DMS153 treated with DMSO at 0.1 percent for 48 hours (cell line): Measurements from ENCODE around the gene GNA15.
"Not testable (repeated sequence)": the region's sequence is repeated elsewhere in the genome, so short reads cannot be mapped to it uniquely, and the experiment has no call there.

Source experiments
- DNase-seq: peaks from one replicate; lab custom pipeline; 2025; ENCODE audit not compliant: unreplicated experiment; lab: John Stamatoyannopoulos, UW

The GNA15 gene, protein sequence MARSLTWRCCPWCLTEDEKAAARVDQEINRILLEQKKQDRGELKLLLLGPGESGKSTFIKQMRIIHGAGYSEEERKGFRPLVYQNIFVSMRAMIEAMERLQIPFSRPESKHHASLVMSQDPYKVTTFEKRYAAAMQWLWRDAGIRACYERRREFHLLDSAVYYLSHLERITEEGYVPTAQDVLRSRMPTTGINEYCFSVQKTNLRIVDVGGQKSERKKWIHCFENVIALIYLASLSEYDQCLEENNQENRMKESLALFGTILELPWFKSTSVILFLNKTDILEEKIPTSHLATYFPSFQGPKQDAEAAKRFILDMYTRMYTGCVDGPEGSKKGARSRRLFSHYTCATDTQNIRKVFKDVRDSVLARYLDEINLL

DNA sequence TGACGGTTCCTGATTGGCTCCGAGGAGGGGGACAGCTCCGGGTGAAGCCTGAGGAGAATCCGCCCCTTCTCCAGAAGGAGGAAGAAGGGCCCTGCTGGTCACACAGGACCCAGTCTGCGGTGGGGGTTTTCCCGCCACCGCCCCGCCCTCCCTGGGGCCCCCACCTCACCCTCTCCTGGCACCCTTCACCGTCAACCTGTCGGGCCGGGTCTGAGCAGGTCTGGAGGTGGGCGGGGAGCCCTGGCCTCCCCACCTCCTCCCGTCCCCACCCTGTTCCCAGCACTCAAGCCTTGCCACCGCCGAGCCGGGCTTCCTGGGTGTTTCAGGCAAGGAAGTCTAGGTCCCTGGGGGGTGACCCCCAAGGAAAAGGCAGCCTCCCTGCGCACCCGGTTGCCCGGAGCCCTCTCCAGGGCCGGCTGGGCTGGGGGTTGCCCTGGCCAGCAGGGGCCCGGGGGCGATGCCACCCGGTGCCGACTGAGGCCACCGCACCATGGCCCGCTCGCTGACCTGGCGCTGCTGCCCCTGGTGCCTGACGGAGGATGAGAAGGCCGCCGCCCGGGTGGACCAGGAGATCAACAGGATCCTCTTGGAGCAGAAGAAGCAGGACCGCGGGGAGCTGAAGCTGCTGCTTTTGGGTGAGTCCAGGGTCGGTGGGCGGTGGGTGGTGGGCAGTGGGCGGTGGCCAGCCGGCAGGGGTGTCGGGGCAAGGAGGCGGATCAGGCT, at the start of gene GNA15:
GNA15 (plus strand) TSS at position 73 of the 723 bp plus-strand sequence; CDS start at position 491, 418 bp downstream.
- DNase-seq = no peak

DNA sequence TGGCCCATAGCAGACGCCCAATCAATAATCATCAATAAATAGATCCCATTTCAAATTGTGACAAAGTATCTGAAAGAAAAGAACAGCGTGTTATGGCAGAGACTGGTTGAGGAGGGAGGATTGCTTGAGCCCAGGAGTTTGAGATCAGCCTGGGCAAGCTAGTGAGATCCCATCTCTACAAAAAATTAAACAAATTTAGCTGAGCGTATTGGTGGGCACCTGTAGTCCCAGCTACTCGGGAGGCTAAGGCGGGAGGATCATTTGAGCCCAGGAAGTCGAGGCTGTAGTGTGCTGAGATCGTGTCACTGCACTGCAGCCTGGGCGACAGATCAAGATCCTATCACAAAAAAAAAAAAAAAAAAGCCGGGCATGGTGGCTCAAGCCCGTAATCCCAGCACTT, 48.1 kb upstream of the GNA15 start:
- no peak for DNase-seq

DNA sequence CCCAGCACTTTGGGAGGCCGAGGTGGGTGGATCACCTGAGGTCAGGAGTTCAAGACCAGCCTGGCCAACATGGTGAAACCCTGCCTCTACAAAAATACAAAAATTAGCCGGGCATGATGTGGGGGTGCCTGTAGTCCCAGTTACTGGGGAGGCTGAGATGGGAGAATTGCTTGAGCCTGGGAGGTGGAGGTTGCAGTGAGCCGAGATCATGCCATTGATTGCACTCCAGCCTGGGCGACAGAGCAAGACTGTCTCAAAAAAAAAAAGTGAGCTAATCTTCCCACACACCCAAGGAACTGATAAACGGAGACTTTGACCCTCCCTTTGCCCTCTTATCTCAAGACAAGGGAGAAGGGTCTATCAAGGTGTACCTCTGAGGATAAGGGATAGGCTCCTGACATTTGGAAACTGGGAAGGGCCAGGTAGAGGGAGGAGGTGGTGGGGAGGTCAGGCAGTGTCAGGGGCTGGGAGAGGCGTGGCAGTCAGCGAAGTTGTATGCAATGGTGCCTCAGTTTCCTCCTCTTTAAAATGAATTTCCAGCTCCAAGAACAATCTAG, 46.5 kb upstream of the GNA15 start:
- not testable (repeated sequence) for DNase-seq

DNA sequence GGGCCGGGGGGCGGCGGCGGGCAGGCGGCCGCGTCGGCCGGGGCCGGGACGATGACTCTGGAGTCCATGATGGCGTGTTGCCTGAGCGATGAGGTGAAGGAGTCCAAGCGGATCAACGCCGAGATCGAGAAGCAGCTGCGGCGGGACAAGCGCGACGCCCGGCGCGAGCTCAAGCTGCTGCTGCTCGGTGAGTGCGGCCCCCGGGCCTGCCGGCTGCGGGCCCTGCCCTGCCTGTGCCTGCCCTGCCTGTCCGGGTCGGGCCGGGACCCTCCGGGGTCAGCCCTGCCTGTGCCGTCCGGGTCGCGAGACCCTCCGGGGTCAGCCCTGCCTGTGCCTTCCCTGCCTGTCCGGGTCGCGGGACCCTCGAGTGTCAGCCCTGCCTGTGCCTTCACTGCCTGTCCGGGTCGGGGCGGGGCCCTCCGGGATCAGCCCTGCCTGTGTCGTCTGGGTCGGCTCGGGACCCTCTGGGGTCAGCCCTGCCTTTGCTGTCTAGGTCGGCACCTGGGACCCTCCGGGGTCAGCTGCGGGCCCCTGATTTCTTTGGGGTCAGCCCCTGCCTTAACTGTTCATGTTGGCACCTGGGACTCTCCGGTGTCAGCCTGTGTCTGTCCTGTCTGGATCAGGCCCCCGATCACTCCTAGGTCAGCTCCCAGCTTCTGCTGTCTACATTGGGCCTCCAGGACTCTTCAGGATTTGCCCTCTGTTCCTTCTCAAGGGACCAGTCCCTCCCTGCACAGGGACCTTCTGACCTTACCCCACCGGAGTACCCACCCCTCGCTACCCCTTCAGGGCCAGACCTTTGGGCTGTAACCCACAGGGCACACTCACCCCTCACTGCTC, 41.0 kb upstream of the GNA15 start:
- DNase-seq = no peak

DNA sequence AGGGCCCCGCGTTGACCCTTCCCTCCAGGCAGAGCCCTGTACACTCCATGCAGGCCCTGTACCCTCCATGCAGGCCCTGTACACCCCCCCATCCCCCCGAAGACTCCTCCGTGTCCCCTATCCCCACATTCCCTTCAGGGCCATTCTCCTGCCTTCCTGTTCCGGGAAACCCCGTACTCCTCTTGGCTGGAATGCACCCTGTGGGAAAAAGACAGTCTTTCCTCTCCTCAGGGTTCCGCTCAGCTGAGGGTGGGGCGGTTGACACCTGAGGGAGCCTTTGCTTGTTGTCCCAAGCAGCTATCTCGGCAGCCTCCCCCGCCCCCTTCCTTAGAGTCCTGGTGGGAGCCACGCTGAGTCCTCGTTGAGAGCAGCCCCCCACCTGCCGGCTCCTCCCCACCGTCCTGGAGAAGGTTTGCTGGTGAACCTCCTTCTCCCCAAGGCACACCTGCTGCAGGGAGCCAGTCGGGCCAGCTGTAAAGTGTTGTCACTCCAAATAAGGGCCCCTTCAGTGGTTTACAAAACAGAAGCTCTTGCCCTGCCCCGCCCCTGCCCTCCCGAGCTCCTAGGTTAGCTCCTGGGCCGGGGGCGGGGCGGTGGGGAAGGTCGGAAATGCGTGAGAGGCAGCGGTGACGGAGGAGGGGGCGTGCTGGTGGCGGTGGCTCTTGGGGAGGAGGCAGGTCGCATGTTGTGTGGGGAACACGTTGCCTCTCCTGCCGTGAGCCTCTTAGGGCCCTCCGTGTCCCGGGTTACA, 40.2 kb upstream of the GNA15 start:
- DNase-seq = no peak

DNA sequence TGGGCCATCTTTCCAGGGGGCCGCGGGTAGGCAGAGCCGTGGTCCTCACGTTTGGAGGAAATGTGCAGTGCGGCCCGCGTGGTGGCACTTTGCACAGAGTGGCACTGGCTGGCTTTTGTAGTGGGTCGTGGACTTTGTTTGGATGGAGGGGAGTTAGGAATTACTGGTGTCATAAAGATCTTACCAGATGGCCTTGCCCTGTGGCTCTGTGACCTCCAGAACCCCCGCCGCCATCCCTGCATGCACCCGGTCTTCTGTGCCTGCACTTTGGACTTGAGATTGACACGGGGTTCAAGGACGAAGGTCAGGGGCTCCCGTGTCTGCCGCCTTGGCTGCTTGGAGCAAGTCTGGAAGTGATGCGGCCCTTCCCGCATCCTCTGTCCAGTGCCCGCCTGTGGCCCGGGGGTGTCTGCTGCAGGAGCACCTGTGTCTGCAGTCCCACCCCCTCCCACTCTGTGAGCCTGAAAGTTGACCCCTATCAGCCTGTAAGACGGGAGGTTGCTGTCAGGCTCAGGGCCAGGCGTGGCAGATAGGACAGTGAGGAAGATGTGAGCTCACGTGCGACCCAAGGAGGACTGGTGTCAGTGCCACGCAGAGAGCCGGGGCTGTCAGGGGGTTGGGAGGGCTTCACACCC, 39.4 kb upstream of the GNA15 start:
- no peak for DNase-seq

DNA sequence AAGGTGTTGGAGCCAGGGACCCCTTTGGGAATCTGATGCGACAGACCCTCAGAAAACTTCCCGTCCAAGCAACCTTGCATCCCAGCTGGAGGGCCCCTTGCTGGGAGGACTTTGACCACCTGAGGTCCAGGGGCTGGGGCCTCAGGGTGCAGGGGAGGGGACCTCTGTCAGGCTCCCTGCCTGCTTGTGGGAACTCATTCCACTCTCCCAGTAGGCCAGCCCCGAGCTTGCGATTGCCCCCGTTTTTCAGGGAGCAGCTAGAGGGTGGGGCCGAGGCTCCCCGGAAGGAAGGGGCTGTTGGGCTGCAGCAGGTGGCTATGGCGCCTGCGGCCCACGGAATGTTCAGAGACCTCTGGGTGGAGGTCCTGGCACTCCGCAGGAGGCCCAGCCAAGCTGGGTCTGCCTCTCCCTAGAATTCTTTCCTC, 38.9 kb upstream of the GNA15 start:
- DNase-seq = no peak

DNA sequence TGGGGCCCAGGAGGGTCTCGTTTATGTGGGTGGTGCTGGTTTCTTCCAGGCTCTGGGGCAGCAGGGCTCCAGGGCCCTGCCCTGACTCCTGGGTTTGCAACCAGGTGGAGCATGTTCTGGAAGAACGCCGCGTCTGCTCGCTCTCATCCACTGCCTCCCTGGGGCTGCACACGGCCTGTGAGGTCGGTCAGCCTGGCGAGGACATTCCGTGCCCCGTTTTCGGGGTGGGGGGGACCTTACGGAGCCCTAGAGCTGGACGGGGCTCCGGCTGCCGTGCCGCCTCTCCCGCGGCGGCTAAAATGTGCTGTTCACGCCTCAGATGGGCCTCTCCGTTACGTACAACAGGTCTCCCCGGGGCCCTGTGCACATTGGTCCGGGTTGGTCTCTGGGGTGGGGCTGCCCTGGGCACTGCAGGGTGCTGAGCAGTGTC, 38.4 kb upstream of the GNA15 start:
- DNase-seq = no peak

DNA sequence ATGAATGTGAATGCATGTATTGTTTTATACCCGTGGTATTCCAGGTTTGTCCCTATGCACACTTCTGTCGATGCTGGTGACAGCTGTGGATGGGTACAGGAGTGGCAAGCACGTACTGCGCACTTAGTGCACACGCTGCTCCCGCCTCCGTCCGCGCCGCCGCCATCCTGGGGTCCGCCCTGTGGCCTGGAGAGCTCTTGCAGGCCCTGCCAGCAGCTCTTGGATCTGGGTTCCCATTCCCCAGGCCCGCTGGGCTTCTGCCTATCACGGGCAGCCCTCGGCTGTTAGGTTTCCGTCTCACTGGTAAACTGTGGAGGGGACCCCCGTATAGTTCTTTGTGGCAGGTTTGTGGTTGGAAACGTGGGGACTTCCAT, 37.7 kb upstream of the GNA15 start:
- no peak for DNase-seq

DNA sequence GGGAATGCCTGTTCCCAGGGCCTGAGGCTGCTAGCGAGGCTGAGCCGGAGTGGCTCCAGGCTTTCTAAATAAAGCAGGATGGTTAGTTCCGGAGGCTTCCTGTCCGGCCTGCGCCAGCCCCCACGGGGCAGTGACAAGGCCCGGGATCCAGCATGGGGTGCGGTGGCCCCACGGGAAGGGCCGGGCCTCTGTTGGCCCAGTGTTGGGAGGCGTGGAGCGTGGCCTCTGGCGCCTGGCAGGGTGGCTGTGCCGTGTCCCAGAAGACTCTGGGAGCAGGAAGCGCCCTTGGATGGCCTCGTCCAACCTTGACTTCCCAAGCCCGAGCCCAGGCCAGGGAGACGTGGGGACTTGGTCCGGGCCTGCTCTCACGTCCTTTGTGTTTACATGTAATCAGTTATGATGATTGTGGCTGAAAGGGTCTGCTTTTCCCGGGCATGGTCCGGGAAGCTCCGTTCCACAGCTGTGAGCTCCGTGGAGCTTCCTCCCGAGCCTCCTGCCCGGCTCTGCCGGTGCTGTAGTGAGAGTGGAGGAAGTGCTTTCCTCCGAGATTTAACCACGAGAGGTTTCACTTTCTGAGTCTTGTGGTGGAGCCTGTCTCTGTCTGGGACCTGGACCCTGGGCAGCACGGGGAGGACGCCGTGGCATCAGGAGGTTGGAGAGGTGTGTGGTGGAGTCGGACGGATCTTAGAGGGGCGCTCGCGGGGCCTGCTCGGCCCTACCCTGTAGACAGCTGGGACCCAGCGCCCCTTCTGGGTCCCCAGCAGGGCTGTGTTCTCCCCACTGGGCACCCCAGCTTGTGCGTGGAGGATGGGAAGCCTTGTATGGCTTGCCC, 37.1 kb upstream of the GNA15 start:
- no peak for DNase-seq

DNA sequence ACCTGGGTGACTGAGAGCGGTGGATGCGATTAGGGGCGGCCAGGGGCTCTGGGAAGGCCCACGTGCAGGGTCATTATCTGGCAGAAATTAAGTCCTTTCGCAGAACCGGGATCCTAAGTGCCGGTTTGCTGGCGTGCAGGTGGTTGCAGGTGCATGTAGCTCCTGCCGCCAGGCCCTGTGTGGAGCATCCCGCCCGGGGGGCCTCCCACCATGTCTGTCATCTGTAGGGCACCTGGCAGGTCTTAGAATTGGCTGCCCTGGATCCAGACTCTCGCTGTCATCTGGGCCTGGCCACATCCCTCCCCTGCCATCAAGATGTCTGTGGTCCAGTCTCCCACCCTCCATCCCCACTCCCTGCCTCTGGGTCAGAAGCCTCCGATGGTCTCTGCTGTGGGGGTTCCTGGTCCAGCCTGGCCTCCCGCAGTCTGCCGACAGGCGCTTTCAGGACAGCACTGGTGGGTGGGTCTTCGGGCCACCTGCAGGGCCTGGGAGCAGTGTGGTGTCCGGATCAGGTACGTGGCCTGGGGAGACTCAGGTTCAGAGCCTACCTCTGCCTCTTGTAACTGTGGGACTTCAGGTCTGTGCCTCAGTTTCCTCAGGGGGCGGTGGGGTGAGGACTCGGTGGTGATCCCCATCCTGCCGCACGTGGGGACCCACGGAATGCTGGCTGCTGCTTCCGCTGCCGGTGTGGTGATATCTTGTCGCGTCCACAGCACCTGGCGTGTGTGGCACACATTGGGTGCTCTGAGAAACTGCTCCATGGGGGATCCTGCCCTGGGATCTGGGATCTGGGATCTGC, 36.3 kb upstream of the GNA15 start:
- DNase-seq = no peak

DNA sequence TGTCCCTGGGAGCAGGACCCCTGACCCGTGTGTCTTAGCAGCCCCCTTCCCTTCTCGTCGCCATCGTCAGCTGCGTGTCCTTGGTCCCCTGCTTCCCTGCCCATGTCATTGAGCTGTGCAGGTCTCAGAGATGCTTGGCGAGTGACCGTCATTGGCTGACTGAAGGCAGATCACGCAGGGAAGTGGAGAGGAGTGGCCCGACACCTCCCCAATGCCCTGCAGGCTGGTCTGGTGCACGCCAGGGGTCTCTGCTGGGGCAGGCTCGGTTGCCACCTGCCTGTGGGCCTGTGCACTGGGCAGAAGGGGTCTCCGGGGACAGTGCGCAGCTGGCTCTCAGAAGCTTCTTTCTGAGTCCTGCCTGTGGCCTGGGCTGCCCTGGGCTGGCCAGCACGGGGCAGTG, 35.5 kb upstream of the GNA15 start:
- no peak for DNase-seq

DNA sequence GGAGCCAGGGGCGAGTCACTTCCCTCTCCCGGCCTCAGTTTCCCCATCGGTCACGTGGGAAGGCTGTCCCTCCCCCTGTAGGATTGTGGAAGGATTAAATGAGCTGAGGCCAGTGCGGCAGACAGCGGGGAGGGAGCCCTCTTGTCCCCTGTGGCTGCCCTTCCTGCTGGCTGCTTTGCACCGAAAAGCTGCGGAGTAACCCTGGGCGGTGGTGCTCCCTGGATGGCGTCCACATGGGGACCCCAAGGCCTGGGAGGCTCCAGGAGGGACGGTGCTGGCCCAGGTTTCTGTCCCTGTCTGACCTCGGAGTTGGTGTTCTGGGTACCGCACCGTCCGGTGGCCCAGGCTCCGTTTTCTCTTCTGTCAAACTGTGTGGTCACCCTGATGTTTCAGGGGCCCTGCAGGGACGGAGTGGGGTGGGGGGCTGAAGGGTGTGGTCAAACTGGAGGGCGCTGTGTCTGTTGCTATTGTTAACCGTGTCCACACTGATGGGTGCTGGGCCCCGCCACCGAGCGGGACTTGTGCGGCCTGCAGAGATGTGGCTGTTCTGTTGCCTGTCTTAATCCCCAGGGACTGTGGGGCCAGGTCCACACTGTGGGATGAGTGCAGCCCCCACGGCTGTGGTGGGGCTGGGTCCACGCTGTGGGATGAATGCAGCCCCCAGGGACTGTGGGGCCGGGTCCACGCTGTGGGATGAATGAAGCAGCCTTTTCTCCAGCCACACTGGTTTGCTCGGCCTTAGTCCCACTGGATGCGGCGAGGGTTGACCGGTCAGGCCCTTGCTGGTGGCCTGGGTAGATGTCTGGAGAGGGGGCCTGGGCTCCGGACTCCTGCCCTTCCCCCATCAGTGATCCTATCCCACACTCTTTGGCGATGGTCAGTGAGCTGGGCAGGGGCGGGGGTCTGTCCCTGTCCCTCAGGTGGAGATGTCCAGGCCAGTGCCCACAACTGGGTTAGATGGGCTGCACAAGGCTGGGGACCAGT, 34.8 kb upstream of the GNA15 start:
- DNase-seq = no peak

DNA sequence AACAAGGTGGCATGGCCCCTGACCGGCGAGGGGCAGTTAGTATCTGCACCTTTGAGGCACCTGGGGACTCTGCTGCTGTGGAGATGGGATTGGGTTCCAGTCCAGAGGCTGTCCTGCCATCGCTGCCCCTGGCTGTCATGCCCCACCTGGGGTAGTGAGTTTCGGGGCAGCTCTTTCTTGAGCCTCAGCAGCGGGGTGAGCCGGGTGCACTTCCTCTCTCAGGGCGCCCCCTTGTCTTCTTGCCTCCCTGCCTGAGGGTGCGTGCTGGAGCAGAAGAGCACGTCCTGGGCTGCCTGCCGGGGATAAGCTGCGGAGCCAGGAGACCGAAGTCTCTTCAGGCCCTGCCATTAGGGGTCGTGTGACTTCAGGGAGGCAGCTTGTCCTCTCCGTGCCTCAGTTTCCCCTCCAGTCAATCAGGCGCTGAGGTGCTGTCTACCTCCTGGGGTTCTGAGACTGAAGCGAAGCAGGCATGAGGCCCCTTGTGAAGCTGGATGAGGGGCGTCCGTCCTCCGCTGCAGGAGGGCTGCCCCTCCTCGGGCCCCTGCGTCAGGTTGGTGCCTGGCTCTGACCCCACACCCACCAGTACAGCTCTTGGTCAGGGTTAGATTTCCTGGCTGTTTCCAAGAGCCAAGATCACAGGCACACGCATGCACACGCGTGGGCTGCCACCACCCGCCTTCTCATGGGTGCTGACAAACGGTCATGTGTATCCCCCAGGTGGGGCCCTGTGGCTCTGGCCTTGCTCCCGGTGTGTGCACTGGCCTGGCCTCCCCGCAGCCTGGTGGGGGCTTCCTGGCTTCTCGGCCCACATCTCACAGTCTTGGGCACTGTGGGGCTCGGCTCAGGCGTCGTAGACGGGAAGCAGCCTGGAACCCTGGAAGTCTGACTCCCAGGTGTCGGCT, 33.3 kb upstream of the GNA15 start:
- no peak for DNase-seq

DNA sequence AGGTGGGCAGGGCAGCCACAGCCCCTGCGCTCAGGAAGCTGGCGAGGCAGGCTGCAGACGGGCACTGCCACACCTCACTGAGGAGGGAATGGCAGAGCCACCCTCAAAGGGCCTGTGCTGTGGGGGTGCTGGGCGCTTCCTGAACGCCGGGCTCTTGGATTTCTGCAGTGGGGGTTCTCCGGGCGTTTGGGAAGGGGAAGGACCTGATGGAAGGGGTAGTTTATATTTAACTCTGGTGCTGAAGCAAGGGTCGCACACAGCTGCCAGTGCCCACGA, 31.2 kb upstream of the GNA15 start:
- no peak for DNase-seq
